Activated CD8-positive, alpha-beta T cell treated with anti-CD3 and anti-CD28 coated beads for 36 hours (primary cell): Measurements from ENCODE around the gene NDUFV1. TPM values are rescaled to one million over a fixed set of nuclear protein-coding genes. Genes with fewer than 3 reads are reported as not detected.
"Not testable (repeated sequence)": the region's sequence is repeated elsewhere in the genome, so short reads cannot be mapped to it uniquely, and the experiment has no call there.

Experiments
- ATAC-seq: fragments of 200-7000 bp; cut with Tn5 transposase; one replicate; pipeline ENCODE4 v1.10.0; 2021; ENCODE audit warnings: mild to moderate bottlenecking, moderate library complexity
- CTCF ChIA-PET: fragments of 350-600 bp; sonication (Branson Sonifier 250); formaldehyde crosslinking; loops from one replicate; lab custom pipeline; 2021; ENCODE audit warnings: antibody characterized with exemption; lab: Charles Lee
- POLR2A ChIA-PET: fragments of 350-600 bp; sonication (Branson Sonifier 250); formaldehyde crosslinking; loops from one replicate; lab custom pipeline; 2021; ENCODE audit warnings: antibody characterized with exemption; lab: Charles Lee
- DNase-seq: peaks from one replicate; pipeline ENCODE4 v3.0.0-alpha.2; 2020
- H3K27ac Mint-ChIP-seq: one replicate; pipeline ENCODE4 v1.8.0; 2021; ENCODE audit warnings: mild to moderate bottlenecking, mixed read lengths
- H3K27me3 Mint-ChIP-seq: one replicate; pipeline ENCODE4 v1.8.0; 2021; ENCODE audit warnings: mixed read lengths
- H3K36me3 Mint-ChIP-seq: one replicate; pipeline ENCODE4 v1.8.0; 2021; ENCODE audit warnings: low read depth, mixed read lengths
- H3K4me1 Mint-ChIP-seq: one replicate; pipeline ENCODE4 v1.8.0; 2021; ENCODE audit warnings: low read depth, mixed read lengths
- H3K4me3 Mint-ChIP-seq: one replicate; pipeline ENCODE4 v1.8.0; 2021; ENCODE audit warnings: mild to moderate bottlenecking, moderate library complexity, mixed read lengths
- H3K9me3 Mint-ChIP-seq: one replicate; pipeline ENCODE4 v1.8.0; 2021; ENCODE audit warnings: mixed read lengths
- CTCF ChIP-seq: fragments of 200-600 bp; IDR thresholded peaks from one replicate; pipeline ENCODE4 v1.8.0; 2022; ENCODE audit warnings: antibody characterized with exemption, mild to moderate bottlenecking
- intact Hi-C: fragments of 100-400 bp; cut with micrococcal nuclease; formaldehyde crosslinking; loops from one replicate; pipeline ENCODE4 v1.10.0; 2022
- total RNA-seq, 2 experiments: library from RNA; stranded (reverse); gene quantifications; one replicate each; pipeline ENCODE4 v1.2.3, GENCODE V29; 2021

Gene NDUFV1
- total RNA-seq, 2 experiments from 2014 or later: 315 to 317 TPM

DNA sequence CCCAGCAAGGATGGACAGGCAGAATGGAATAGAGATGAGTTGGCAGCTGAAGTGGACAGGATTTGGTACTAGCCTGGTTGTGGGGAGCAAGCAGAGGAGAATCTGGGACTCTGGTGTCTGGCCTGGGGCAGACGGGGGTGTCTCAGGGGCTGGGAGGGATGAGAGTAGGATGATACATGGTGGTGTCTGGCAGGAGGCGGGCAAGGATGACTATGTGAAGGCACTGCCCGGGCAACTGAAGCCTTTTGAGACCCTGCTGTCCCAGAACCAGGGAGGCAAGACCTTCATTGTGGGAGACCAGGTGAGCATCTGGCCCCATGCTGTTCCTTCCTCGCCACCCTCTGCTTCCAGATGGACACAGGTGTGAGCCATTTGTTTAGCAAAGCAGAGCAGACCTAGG is 20.8 kb upstream of the NDUFV1 start:
- H3K27ac Mint-ChIP-seq: peak overlapping the region; percentile 9
- peak overlapping the region; percentile 86 for H3K4me3 Mint-ChIP-seq
- H3K27me3 Mint-ChIP-seq: peaks cover 2% of the 10 kb centered on the region
- ATAC-seq (no peak), DNase-seq (no peak)
- ChIA-PET POLR2A (interaction anchor here (0.8 kb wide), 1 partner anchor 66 kb away, joined by 3 read pairs; no protein-coding TSS in a partner anchor), CTCF (no interaction called here)
- H3K4me1 Mint-ChIP-seq: peaks cover 31% of the 10 kb centered on the region
- peaks cover 8% of the 10 kb centered on the region for H3K9me3 Mint-ChIP-seq
- TF ChIP-seq CTCF: no peak
- H3K36me3 Mint-ChIP-seq: peaks cover 44% of the 10 kb centered on the region
- intact Hi-C loops: no loop called here

- intact Hi-C loops: no loop called here
- Mint-ChIP-seq H3K36me3 (peaks cover 44% of the 10 kb centered on the region), H3K4me3 (no peak overlapping the region), H3K9me3 (peaks cover 8% of the 10 kb centered on the region), H3K27me3 (no peaks in the 10 kb centered on the region), H3K27ac (peak overlapping the region; percentile 69), H3K4me1 (peaks cover 31% of the 10 kb centered on the region)
- CTCF ChIA-PET: interaction anchor here (0.7 kb wide), 1 partner anchor 43 kb away, joined by 3 read pairs; the partner anchor contains the start of gene NUDT8
- POLR2A ChIA-PET: interaction anchor here (0.7 kb wide), 1 partner anchor 101 kb away, joined by 3 read pairs; no protein-coding TSS in a partner anchor
- ATAC-seq (no peak), DNase-seq (no peak)
- no peak for TF ChIP-seq CTCF
These were observed 20.0 kb upstream of the NDUFV1 start for GRCh38 chr11:67586568-67587250.

- CTCF ChIA-PET: interaction anchor here (1.3 kb wide), 1 partner anchor 41 kb away, joined by 3 read pairs; the partner anchor contains the start of gene NUDT8
These were observed 18.6 kb upstream of the NDUFV1 start for GRCh38 chr11:67588136-67588503.

DNA sequence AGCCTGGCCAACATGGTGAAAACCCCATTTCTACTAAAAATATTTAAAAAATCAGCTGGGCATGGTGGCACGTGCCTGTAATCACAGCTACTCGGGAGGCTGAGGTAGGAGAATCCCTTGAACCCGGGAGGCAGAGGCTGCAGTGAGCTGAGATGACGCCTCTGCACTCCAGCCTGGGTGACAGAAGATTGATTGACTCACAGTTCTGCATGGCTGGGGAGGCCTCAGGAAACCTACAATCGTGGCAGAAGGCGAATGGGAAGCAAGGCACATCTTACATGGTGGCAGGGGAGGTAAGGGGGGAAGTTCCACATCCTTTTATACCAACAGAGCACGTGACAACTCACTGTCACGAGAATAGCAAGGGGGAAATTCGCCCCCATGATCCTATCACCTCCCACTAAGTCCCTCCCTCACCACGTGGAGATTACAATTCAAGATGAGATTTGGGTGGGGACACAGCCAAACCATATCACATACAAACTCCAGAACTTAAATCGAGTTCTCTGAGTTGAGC is 17.8 kb upstream of the NDUFV1 start:
- Mint-ChIP-seq H3K36me3 (peaks cover 44% of the 10 kb centered on the region), H3K4me1 (peaks cover 21% of the 10 kb centered on the region)
- CTCF ChIA-PET: interaction anchor here (1.3 kb wide), 1 partner anchor 40 kb away, joined by 3 read pairs; the partner anchor contains the start of gene NUDT8
- H3K27ac Mint-ChIP-seq, intact Hi-C loops, POLR2A ChIA-PET, H3K27me3 Mint-ChIP-seq, H3K9me3 Mint-ChIP-seq, H3K4me3 Mint-ChIP-seq, DNase-seq, ATAC-seq: not testable (repeated sequence)

More at GRCh38 chr11:67588136-67588503, 18.6 kb upstream of the NDUFV1 start:
- no peak for TF ChIP-seq CTCF
- intact Hi-C loops: no loop called here
- Mint-ChIP-seq H3K27ac (no peak overlapping the region), H3K4me3 (no peak overlapping the region), H3K36me3 (peaks cover 44% of the 10 kb centered on the region), H3K4me1 (peaks cover 23% of the 10 kb centered on the region), H3K9me3 (peaks cover 8% of the 10 kb centered on the region), H3K27me3 (no peaks in the 10 kb centered on the region)
- ATAC-seq (no peak), DNase-seq (no peak)
- POLR2A ChIA-PET: no interaction called here

GRCh38 chr11:67592880-67593564 is 13.7 kb upstream of the NDUFV1 start:
- intact Hi-C loops: no loop called here
- Mint-ChIP-seq H3K36me3 (peaks cover 7% of the 10 kb centered on the region), H3K9me3 (no peaks in the 10 kb centered on the region), H3K4me1 (no peaks in the 10 kb centered on the region), H3K27ac (no peak overlapping the region), H3K4me3 (no peak overlapping the region), H3K27me3 (no peaks in the 10 kb centered on the region)
- TF ChIP-seq CTCF: no peak
- ChIA-PET POLR2A (no interaction called here), CTCF (interaction anchor here (0.7 to 1.9 kb wide), 6 partner anchors 10 to 37 kb away, joined by 3 to 6 read pairs (median 4); partner anchors contain the start of genes GSTP1 and NUDT8)
- DNase-seq (no peak), ATAC-seq (no peak)
